ENCODE measurements around the gene DYNC1LI1.

DYNC1LI1 gene

DNA sequence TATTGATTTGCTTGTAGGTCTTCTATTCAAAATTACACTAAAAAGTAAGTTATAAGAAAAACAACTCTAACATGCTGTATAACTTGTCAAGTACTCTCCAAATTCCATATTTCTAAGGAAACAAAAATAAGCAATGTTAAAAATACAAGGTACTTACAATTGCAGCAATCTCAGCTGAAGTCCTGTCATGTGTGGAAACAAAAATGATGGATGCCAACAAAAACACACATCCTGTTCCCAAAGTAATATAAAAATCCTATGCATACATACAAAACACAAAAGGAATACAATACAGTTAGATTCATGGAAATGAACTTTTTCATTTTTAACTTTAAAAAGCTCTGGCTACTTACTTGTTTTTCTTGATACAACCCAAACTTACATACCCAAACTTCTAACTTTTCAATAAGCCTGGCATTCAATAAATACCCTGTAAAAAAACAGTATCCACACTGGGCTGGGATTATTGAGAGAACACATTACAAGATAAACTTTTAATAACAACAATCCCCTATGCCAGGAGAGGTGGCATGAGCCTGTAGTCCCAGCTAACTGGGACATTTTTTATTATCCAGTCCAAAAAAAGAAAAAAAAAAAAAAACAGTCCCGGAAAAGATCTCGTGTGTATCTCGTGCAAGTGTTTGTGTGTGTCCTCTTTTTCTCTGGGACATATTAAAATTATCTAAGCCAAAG, 82.7 kb downstream of the DYNC1LI1 start:
- no peak for DNase-seq

DNA sequence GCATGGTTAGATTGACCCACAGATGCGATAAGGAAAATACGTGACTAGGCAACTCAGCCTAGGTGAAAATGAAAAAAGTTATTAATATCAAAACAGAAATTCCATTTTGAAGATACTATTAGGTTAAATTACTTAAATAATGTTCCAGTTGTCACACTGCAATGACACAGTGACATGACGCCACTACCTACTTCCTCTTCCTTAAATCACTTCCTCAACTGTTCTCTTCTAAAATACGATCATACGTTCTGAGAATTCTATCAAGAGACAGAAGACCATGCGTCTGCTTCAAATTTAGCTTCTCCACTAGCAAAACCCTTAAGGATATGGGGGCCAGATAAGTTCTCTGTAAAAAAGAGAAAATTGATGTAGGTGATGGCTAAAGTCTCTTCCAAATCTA, 86.2 kb downstream of the DYNC1LI1 start:
- DNase-seq = peak; percentile 13

DNA sequence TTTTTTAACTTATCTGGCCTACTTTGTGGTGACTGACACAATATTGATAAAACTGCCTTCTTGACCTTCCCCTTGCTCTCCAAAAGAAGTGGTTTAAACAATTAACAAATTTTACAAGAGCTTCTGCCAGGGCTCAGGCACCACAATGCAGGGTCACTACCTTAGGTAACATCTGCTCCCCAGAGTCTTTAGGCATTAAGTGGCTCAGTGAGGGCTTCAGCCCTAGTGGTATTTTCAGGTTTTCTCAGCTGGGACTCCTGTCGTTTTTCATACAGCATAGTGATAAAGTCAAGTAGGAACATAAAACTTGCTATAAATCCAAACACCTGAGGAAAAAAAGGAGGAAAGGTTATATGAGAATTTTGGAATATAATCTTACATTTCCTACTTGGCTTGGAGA, 86.9 kb downstream of the DYNC1LI1 start:
- no peak for DNase-seq

DNA sequence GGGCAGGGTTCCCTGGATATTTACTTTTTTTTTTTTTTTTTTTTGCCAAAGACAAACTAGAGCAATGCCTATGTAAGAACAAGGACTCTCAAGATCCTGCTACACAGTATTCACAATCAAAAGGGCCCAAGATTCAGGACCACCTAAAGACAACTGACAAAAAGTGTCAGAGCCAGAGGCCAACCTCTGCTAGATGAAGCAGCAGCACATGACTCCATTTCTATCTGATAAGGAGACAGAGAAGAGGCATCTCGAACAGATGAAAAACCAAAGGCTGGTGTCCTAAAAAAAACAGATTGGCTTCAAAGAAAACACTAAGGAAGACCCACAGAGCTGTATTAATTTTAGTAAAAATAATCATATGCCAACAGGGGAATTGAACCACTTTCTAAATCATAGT, 88.0 kb downstream of the DYNC1LI1 start:
- no peak for DNase-seq

DNA sequence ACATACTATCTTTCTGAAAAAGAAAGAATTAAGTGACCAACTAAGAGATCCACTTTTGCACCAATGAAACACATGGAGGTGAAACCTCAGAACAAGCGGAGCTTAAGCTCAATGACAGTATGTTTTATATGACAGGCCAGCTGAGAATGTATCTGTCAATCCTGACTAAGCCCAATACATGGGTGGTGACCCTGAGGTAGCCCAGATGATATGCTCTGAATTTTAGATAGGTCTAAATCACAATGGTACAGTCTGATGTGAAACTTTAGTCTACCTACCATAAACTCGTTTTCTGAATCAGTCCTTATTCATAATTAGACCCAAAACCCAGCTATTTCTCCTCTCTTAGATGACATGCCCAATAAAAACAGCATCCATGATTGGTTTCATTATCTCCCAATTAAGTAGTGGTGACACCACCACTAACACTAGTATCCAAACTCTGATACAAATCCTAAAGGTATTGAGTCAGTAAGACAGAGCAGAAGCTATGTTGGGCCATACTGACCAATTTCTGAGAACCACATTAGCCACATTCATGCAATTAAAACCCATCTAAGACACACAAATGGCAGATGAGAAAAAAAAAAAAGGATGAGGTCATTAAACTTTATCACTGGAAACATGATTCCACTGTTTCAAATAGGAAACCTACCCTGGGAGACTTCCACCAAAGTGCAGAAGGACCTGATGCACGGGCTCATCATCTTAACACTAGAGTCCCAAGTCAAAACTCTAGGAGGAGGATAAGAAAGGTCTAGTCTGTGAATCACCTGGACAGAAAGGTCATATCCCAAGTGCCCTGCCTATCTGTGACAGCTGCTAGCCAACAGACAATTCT, 88.6 kb downstream of the DYNC1LI1 start:
- DNase-seq = no peak

DNA sequence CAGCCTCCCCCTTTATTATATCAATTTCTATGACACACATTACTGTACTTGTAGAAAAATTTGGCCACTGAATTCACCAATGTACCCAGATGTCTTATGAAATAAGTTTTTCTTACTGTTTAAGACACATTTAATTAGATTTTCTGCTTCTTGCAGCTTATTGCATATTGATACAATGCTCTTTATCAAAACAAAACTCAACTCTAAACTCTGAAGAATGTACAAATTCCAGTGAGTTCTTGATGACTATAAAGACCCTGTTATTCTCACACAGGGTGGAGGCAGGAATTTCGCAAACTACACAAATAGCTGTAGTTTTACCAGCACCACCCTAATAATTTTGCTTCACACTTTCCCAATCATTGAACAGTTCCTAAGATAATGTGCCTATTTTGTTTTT, 90.1 kb downstream of the DYNC1LI1 start:
- no peak for DNase-seq

All from SIG-M5 (cell line).